ENCODE measurements around the gene TNXB. TPM values are rescaled to one million over a fixed set of nuclear protein-coding genes. Genes with fewer than 3 reads are reported as not detected.

TNXB gene
- total RNA-seq, 1 experiment from 2014 or later: 10.6 TPM

GRCh38 chr6:32073101-32073500 lies 36.0 kb downstream of the TNXB start:
- DNase-seq: no peak
- no peak overlapping the region for H3K4me3 Mint-ChIP-seq (ENCODE audit: low read depth, unreplicated experiment)
- no peaks in the 10 kb centered on the region for H3K9me3 Mint-ChIP-seq (ENCODE audit: low read depth, unreplicated experiment)
- intact Hi-C loops (cut with micrococcal nuclease; ENCODE audit: unreplicated experiment): no loop called here
- CTCF ChIA-PET: no interaction called here
- no peak overlapping the region for H3K27ac Mint-ChIP-seq (ENCODE audit: unreplicated experiment)
- H3K36me3 Mint-ChIP-seq (ENCODE audit: insufficient read depth, unreplicated experiment): no peaks in the 10 kb centered on the region
- H3K27me3 Mint-ChIP-seq (ENCODE audit: unreplicated experiment): peaks cover 51% of the 10 kb centered on the region
- no TSS peak for BruUV-seq (replicated peaks)
- TF ChIP-seq, protein P1, sequence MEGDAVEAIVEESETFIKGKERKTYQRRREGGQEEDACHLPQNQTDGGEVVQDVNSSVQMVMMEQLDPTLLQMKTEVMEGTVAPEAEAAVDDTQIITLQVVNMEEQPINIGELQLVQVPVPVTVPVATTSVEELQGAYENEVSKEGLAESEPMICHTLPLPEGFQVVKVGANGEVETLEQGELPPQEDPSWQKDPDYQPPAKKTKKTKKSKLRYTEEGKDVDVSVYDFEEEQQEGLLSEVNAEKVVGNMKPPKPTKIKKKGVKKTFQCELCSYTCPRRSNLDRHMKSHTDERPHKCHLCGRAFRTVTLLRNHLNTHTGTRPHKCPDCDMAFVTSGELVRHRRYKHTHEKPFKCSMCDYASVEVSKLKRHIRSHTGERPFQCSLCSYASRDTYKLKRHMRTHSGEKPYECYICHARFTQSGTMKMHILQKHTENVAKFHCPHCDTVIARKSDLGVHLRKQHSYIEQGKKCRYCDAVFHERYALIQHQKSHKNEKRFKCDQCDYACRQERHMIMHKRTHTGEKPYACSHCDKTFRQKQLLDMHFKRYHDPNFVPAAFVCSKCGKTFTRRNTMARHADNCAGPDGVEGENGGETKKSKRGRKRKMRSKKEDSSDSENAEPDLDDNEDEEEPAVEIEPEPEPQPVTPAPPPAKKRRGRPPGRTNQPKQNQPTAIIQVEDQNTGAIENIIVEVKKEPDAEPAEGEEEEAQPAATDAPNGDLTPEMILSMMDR (IDR thresholded peaks at IDR 0.05; ENCODE audit: unreplicated experiment): no peak
- H3K4me1 Mint-ChIP-seq (ENCODE audit: low read depth, unreplicated experiment): no peaks in the 10 kb centered on the region

- no TSS peak for BruUV-seq (replicated peaks)
- TF ChIP-seq, protein P1 (IDR thresholded peaks at IDR 0.05; ENCODE audit: unreplicated experiment): no peak
- Mint-ChIP-seq H3K9me3 (ENCODE audit: low read depth, unreplicated experiment) (no peaks in the 10 kb centered on the region), H3K4me1 (ENCODE audit: low read depth, unreplicated experiment) (no peaks in the 10 kb centered on the region), H3K4me3 (ENCODE audit: low read depth, unreplicated experiment) (no peak overlapping the region), H3K27me3 (ENCODE audit: unreplicated experiment) (peaks cover 45% of the 10 kb centered on the region), H3K27ac (ENCODE audit: unreplicated experiment) (no peak overlapping the region), H3K36me3 (ENCODE audit: insufficient read depth, unreplicated experiment) (no peaks in the 10 kb centered on the region)
- intact Hi-C loops (cut with micrococcal nuclease; ENCODE audit: unreplicated experiment): no loop called here
- CTCF ChIA-PET: no interaction called here
- DNase-seq: no peak
Measured at GRCh38 chr6:32070814-32071543, 38.2 kb downstream of the TNXB start.

GRCh38 chr6:32069878-32070515 lies 39.1 kb downstream of the TNXB start:
- Mint-ChIP-seq H3K27me3 (ENCODE audit: unreplicated experiment) (peaks cover 35% of the 10 kb centered on the region), H3K27ac (ENCODE audit: unreplicated experiment) (no peak overlapping the region)

GRCh38 chr6:32069460-32069859 lies 39.7 kb downstream of the TNXB start:
- Mint-ChIP-seq H3K27ac (ENCODE audit: unreplicated experiment) (no peak overlapping the region), H3K9me3 (ENCODE audit: low read depth, unreplicated experiment) (no peaks in the 10 kb centered on the region), H3K4me3 (ENCODE audit: low read depth, unreplicated experiment) (no peak overlapping the region), H3K4me1 (ENCODE audit: low read depth, unreplicated experiment) (no peaks in the 10 kb centered on the region), H3K27me3 (ENCODE audit: unreplicated experiment) (peaks cover 30% of the 10 kb centered on the region), H3K36me3 (ENCODE audit: insufficient read depth, unreplicated experiment) (no peaks in the 10 kb centered on the region)
- CTCF ChIA-PET: interaction anchor here (0.6 kb wide), 1 partner anchor 202 kb away, joined by 3 read pairs; no protein-coding TSS in a partner anchor
- intact Hi-C loops (cut with micrococcal nuclease; ENCODE audit: unreplicated experiment): no loop called here
- BruUV-seq (replicated peaks): no TSS peak
- no peak for DNase-seq
- TF ChIP-seq, protein P1 (IDR thresholded peaks at IDR 0.05; ENCODE audit: unreplicated experiment): no peak

More at GRCh38 chr6:32069878-32070515, 39.1 kb downstream of the TNXB start:
- TF ChIP-seq, protein P1 (IDR thresholded peaks at IDR 0.05; ENCODE audit: unreplicated experiment): no peak
- no TSS peak for BruUV-seq (replicated peaks)
- H3K4me1 Mint-ChIP-seq (ENCODE audit: low read depth, unreplicated experiment): no peaks in the 10 kb centered on the region
- no peak for DNase-seq
- CTCF ChIA-PET: interaction anchor here (0.6 kb wide), 1 partner anchor 202 kb away, joined by 3 read pairs; no protein-coding TSS in a partner anchor
- H3K9me3 Mint-ChIP-seq (ENCODE audit: low read depth, unreplicated experiment): no peaks in the 10 kb centered on the region
- intact Hi-C loops (cut with micrococcal nuclease; ENCODE audit: unreplicated experiment): no loop called here
- no peaks in the 10 kb centered on the region for H3K36me3 Mint-ChIP-seq (ENCODE audit: insufficient read depth, unreplicated experiment)
- H3K4me3 Mint-ChIP-seq (ENCODE audit: low read depth, unreplicated experiment): no peak overlapping the region

Measured in Calu3 (cell line).